ENCODE data around the gene GPBP1. TPM values are rescaled to one million over a fixed set of nuclear protein-coding genes. Genes with fewer than 3 reads are reported as not detected.

GPBP1 gene
- total RNA-seq, 6 donors from 2014 or later = 50.0 to 131 (median 55.3) TPM

DNA sequence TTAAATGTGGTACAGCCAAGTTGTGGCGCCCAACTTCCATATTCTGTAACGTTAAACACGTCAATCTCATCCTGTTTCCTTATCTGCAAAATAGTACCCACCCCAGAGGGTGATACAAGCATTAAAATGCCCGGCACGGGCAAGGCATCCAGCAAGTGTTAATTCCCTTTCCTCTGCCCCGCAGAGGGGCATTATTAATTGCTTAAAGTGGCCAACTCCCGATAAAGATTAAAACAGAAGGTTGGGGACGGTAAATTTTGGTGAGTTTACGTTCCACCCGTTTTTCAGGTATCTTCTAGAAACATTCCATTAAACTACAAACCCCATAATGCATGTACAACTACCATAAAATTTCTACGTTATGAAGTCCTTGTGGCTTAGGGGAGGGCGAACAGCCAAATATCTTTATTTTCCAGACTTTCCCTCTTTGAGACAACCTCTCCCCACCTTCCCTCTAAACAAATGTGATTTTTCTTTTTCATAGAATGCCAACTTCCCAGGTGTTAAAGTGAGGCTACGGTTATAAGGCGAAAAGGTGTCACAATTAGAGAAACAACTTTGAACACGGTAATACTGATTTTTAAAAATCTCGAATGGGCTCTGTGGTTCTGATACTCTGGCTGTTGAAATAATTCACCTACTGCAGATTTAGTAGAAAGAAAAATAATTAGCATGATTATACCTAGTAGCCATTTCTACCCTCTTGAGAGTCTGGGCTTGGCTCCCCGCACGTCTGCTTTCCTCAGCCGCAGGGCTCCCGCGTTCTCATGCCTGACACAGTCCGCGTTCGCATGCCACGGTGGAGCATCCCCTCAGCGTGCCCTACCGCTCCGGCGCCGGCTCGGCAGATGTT lies 1.2 kb upstream of the GPBP1 start:
- H3K9me3 ChIP-seq = no peaks in the 10 kb centered on the region
- ATAC-seq (ENCODE audit: low FRiP score in 2 of 2) (no peak), DNase-seq (peak in 1 of 2 donors; percentile 29)
- no peaks in the 10 kb centered on the region for H3K36me3 ChIP-seq
- H3K27me3 ChIP-seq = no peaks in the 10 kb centered on the region
- 1 to 2% methylated on average over 24 to 31 of the region's 31 CpGs for WGBS, 2 donors
- TF ChIP-seq, protein P1, sequence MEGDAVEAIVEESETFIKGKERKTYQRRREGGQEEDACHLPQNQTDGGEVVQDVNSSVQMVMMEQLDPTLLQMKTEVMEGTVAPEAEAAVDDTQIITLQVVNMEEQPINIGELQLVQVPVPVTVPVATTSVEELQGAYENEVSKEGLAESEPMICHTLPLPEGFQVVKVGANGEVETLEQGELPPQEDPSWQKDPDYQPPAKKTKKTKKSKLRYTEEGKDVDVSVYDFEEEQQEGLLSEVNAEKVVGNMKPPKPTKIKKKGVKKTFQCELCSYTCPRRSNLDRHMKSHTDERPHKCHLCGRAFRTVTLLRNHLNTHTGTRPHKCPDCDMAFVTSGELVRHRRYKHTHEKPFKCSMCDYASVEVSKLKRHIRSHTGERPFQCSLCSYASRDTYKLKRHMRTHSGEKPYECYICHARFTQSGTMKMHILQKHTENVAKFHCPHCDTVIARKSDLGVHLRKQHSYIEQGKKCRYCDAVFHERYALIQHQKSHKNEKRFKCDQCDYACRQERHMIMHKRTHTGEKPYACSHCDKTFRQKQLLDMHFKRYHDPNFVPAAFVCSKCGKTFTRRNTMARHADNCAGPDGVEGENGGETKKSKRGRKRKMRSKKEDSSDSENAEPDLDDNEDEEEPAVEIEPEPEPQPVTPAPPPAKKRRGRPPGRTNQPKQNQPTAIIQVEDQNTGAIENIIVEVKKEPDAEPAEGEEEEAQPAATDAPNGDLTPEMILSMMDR (IDR thresholded peaks at IDR 0.05) = no peak
- TF ChIP-seq POLR2A (IDR thresholded peaks at IDR 0.05) (no peak), EP300 (IDR thresholded peaks at IDR 0.05) (no peak), POLR2AphosphoS5 (IDR thresholded peaks at IDR 0.05) (no peak)
- H3K4me1 ChIP-seq = peaks cover 7 to 35% (median 21%) of the 10 kb centered on the region in 4 donors
- H3K27ac ChIP-seq = peak overlapping the region; percentile 97 to 100 (median 98)
- H3K4me3 ChIP-seq = peak overlapping the region; percentile 51 to 79 (median 70)

DNA sequence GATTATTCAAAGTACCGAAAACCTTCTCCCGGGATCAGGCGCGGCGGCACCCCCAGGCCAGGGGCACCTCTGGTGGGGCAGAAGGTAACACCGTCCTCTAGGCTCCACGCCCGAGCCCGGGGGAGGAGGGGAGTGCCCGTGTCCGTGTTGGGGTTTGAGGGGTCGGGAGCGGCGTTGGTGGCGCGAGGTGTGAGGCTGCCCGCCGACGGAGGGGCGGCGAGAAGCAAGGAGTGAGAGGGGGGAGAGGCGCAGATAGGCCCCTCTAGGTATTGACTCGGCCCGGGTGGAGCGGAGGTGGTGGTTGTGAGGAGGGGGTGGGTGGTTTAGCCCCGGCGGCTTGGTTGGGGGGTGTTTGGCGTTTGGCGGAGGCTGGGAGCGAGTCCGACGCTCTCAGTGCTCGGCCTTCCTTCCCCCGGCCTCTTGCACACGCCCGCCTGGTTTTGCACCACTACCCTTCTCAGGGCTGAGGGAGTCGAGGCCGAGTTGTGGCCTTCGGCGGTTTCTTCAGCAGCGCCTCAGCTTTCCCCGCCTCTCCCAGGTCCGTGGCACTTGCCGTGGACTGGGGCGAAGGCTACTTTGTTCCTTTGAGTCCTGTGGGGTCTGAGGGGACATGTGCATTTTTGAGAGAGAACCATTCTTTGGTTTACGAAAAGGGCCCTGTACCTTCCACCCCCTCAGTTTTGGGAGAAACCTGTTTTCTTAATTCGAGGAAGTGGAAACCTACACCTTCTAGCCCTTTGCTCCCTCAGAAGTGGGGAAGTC lies 450 bp downstream of the GPBP1 start:
- H3K27ac ChIP-seq = peak overlapping the region; percentile 97 to 100 (median 98)
- peak overlapping the region; percentile 51 to 79 (median 69) for H3K4me3 ChIP-seq
- no peaks in the 10 kb centered on the region for H3K9me3 ChIP-seq
- TF ChIP-seq POLR2AphosphoS5 (IDR thresholded peaks at IDR 0.05) (no peak), POLR2A (IDR thresholded peaks at IDR 0.05) (peak in 1 of 4 donors; percentile 50), EP300 (IDR thresholded peaks at IDR 0.05) (no peak)
- TF ChIP-seq, protein P1 (IDR thresholded peaks at IDR 0.05) = peak in 3 of 6 experiments; percentile 4 to 16 (median 4)
- WGBS, 2 donors = 0 to 1% methylated on average over 36 to 44 of the region's 47 CpGs
- no peaks in the 10 kb centered on the region for H3K36me3 ChIP-seq
- peaks cover 23 to 51% (median 37%) of the 10 kb centered on the region in 4 donors for H3K4me1 ChIP-seq
- ATAC-seq (ENCODE audit: low FRiP score in 2 of 2) (peak; percentile 2 to 27), DNase-seq (peak; percentile 37 to 92)
- H3K27me3 ChIP-seq = no peaks in the 10 kb centered on the region

DNA sequence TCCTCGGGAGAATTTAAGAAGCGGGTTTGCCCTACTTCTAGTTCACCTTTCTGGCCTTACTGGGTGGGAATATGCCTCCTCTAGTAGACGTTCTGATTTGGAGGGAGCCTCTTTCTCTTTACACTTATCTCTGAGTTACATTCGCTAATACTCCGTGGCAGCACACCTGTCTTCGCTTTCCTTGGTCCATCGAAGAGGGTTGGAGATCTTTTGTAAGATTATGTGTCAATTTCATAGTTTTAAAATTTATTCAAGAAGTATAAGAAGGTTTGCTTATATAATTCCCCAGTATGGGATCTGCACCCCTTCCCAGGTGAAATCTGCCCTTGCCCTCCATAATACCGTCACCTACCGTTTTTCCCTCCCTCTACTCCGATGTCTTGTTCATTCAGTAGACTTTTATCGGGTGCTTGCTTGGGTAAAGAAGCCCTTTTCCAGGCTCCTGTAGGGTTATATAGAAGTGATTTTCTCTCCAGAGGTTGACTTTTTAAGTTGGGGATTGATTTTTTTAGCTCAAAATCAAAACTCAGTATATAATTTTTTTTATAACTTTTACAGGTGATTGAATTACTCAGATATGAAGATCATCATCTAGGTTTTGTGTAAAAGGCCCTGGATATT lies 1.1 kb downstream of the GPBP1 start:
- TF ChIP-seq POLR2AphosphoS5 (IDR thresholded peaks at IDR 0.05) (no peak), POLR2A (IDR thresholded peaks at IDR 0.05) (no peak), EP300 (IDR thresholded peaks at IDR 0.05) (no peak)
- TF ChIP-seq, protein P1 (IDR thresholded peaks at IDR 0.05) = no peak
- Histone ChIP-seq H3K4me1 (peaks cover 30 to 58% (median 44%) of the 10 kb centered on the region in 4 donors), H3K27me3 (no peaks in the 10 kb centered on the region), H3K4me3 (peak overlapping the region; percentile 51 to 79 (median 69)), H3K9me3 (no peaks in the 10 kb centered on the region), H3K36me3 (no peaks in the 10 kb centered on the region), H3K27ac (peak overlapping the region; percentile 97 to 100 (median 98))
- DNase-seq (no peak), ATAC-seq (ENCODE audit: low FRiP score in 2 of 2) (no peak)
- 1 to 2% methylated on average over 11 of the region's 11 CpGs for WGBS, 2 donors

DNA sequence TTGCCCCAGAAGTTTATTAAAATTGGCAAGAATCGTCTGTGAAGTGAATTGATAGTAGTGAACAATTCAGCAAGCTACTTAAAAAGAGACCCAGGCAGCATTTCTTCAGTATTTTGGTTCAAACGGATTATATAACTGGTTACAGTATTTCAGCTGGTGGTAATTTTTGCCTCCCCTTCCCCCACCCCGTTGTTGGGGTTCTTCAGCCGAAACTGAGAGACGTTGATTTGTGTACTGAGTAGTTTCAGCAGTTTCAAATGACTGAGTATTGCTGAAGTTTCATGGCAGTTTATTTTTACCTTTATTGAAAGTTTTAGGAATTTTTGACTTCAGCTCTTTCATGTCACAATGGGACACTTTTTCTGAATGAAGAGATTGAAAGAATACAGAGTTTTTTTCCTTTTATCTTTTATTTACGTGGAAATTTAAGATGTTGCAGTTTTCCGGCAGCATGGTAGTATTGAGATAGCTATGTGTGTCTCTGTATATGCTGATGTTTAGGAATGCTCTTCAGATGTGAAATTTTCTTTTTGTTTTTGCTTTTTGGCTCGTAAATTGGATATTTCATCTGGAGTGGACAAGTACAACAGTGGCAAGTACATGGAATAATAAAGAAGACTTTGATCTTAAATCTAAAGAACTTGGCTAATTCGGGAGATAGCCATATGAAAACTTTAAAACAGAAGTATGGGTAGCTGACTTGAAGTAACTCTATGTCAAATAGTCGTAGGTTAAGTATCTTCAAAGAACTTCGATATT lies 1.9 kb downstream of the GPBP1 start:
- Histone ChIP-seq H3K9me3 (no peaks in the 10 kb centered on the region), H3K27me3 (no peaks in the 10 kb centered on the region), H3K4me1 (peaks cover 38 to 65% (median 51%) of the 10 kb centered on the region in 4 donors), H3K27ac (peak overlapping the region; percentile 97 to 100 (median 98)), H3K4me3 (peak overlapping the region in 3 of 4 donors; percentile 51 to 79 (median 72)), H3K36me3 (no peaks in the 10 kb centered on the region)
- DNase-seq (no peak), ATAC-seq (ENCODE audit: low FRiP score in 2 of 2) (no peak)
- TF ChIP-seq POLR2AphosphoS5 (IDR thresholded peaks at IDR 0.05) (no peak), POLR2A (IDR thresholded peaks at IDR 0.05) (no peak), EP300 (IDR thresholded peaks at IDR 0.05) (no peak)
- TF ChIP-seq, protein P1 (IDR thresholded peaks at IDR 0.05) = no peak
- 2 to 4% methylated on average over 11 of the region's 11 CpGs for whole genome bisulfite sequencing, 2 donors
